Omental fat pad (tissue), 4 donors: ENCODE data around the gene THOC3. TPM values are rescaled to one million over a fixed set of nuclear protein-coding genes. Genes with fewer than 3 reads are reported as not detected.
"Not testable (repeated sequence)": the region's sequence is repeated elsewhere in the genome, so short reads cannot be mapped to it uniquely, and the experiment has no call there.

Experiments
- ATAC-seq: fragments of 150-250 bp; one replicate; pipeline ENCODE4 v1.9.1; 2016; ENCODE audit warnings: mild to moderate bottlenecking, moderate library complexity; ENCODE audit not compliant: low FRiP score
- DNase-seq: peaks from one replicate; pipeline ENCODE4 v3.0.0-alpha.2; 2019; ENCODE audit warnings: low spot score
- total RNA-seq, 4 donors: library from RNA; depleted of rRNA; stranded (reverse); fragments of >200 nt; gene quantifications; one replicate each; pipeline ENCODE4 v1.1.0, GENCODE V29; 2016
- TF ChIP-seq, protein P1 (sequence below), 3 donors: fragments of 450-650 bp; IDR thresholded peaks; one replicate each; pipeline ENCODE4 v1.5.1; 2016 to 2017; ENCODE audit warnings: antibody characterized with exemption in 3 of 3, mild to moderate bottlenecking in 3 of 3, moderate library complexity in 2 of 3

THOC3 gene
- total RNA-seq, 4 donors from 2014 or later = 18.9 to 29.8 (median 23.2) TPM

GRCh38 chr5:175948329-175949108 is 19.6 kb downstream of the THOC3 start:
- not testable (repeated sequence) for ATAC-seq

DNA sequence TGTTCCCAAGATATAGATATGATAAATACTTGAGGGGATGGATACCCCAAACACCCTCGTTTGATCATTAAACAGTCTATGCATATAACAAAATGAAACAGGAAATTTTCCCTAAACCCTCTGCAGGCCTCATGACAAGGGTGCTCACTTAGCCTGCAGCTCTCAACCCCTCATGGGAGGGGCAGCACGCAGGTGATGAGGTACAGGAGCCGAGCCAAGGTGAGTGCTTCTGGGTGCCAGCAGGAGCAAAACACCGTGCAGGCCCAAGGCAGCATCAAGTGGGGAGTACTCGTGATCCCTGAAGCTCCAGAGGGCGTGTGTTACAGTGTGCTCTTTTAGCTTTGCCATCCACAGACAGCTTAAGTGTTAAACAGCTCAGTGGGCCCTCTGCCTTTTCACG is 24.9 kb downstream of the THOC3 start:
- ATAC-seq, DNase-seq: not testable (repeated sequence)

More at GRCh38 chr5:175948329-175949108, 19.6 kb downstream of the THOC3 start:
- not testable (repeated sequence) for DNase-seq

- ATAC-seq, DNase-seq: not testable (repeated sequence)
Observed at GRCh38 chr5:175940632-175941031, 27.5 kb downstream of the THOC3 start.

DNA sequence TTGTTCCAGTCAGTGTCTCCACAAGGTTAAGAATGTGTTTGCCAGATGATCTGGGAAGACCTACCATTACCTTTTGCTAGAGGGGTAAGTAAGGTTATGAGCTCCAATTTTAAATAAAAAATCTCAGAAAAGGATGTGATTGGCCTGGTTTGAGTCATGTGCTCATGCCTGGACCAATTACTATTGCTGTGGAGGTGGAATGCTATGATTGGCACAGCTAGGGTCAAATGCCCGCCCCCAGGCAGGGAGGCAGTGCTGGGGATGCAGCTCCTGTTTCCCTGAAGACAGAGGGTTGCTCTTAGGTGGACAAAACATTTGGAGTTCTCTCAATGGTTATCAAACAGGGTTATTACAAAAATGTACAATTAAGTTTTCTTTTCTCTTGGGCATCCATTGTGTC is 29.6 kb downstream of the THOC3 start:
- ATAC-seq = not testable (repeated sequence)

GRCh38 chr5:175928752-175929151 is 39.4 kb downstream of the THOC3 start:
- not testable (repeated sequence) for ATAC-seq

More for the DNA sequence above, 29.6 kb downstream of the THOC3 start:
- not testable (repeated sequence) for DNase-seq

DNA sequence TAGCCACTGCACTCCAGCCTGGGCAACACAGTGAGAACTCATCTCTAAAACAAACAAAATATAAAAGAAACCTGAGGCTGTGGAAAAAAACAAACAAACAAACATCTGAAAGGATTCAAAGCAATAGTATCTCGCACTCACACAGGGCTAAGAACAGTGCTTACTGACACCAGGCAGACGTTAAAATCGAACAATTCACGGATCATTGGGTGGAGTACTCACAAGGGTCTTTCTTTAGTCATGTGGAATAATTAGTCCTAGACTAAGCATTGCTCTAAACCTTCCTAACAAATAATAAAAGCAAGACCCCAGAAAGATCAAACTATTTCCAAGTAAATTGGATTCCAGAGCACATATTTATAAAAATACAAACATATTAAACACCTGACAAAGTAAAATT is 43.0 kb downstream of the THOC3 start:
- not testable (repeated sequence) for ATAC-seq, DNase-seq

More at GRCh38 chr5:175928752-175929151, 39.4 kb downstream of the THOC3 start:
- DNase-seq = not testable (repeated sequence)

DNA sequence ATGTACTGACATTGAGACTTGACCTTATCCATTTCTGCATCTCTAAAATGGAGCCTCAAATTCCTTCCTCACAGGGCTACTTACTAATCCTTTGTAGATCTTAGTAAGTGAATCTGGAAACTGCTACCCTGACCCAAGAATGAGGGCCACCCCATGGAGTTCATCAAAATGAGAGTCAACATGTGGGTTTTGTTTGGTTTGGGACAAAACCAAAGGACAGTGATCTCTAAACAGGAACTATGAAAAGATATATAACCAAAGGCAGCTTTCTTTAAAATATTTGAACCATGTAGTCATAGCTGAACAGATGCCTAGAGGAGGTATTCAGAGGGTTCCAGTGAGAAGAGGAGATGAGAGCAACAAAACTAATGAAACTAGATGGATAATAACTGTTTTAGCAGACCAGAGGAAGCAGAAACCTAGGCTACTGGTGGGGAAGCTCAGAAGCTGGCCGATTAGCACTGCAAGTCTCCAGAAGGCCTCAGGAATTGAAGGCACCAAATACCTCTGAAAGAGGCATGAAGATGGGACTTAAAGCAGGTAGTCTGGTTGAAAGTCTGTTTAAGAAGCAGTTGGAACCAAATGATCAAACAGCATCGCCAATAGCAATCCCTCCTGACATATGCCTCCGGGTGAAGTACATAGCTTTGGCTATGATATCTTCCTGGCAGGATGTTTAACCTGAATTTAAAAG is 45.8 kb downstream of the THOC3 start:
- TF ChIP-seq, protein P1, sequence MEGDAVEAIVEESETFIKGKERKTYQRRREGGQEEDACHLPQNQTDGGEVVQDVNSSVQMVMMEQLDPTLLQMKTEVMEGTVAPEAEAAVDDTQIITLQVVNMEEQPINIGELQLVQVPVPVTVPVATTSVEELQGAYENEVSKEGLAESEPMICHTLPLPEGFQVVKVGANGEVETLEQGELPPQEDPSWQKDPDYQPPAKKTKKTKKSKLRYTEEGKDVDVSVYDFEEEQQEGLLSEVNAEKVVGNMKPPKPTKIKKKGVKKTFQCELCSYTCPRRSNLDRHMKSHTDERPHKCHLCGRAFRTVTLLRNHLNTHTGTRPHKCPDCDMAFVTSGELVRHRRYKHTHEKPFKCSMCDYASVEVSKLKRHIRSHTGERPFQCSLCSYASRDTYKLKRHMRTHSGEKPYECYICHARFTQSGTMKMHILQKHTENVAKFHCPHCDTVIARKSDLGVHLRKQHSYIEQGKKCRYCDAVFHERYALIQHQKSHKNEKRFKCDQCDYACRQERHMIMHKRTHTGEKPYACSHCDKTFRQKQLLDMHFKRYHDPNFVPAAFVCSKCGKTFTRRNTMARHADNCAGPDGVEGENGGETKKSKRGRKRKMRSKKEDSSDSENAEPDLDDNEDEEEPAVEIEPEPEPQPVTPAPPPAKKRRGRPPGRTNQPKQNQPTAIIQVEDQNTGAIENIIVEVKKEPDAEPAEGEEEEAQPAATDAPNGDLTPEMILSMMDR (IDR thresholded peaks at IDR 0.05) = no peak
- peak; percentile 35 for ATAC-seq
- no peak for DNase-seq

DNA sequence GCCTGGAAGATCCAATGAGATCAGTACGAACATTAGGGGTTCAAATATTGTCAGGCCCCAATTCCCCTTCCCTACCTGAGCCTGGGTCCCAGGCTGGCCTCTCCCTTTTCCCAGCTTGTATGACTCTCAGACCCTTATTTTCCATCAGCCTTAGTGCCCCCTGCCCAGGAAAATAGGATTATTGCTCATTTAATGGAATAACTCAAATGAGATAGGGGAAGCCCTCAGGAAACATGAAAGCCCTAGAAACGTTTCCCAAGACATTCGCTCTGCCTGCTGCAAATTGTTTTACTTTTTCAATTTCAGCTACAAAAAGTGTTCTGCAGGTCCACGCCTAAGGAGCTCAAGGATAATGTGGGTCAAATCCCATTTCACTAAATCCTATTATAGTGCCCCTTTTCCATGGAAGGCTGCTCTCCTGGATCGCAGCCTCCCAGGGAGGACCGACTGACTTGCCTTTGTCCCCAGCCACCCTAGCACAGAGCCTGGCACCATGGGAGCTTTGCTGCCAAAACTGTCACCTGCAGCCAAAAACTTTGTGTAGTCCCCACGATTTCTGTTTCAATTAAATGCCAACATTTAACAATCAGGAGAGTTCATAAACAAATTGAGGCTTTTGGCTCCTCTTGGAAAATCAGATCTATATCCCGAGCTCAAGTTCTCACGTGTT is 46.9 kb downstream of the THOC3 start:
- no peak for ATAC-seq
- DNase-seq = no peak
- TF ChIP-seq, protein P1 (IDR thresholded peaks at IDR 0.05) = no peak

DNA sequence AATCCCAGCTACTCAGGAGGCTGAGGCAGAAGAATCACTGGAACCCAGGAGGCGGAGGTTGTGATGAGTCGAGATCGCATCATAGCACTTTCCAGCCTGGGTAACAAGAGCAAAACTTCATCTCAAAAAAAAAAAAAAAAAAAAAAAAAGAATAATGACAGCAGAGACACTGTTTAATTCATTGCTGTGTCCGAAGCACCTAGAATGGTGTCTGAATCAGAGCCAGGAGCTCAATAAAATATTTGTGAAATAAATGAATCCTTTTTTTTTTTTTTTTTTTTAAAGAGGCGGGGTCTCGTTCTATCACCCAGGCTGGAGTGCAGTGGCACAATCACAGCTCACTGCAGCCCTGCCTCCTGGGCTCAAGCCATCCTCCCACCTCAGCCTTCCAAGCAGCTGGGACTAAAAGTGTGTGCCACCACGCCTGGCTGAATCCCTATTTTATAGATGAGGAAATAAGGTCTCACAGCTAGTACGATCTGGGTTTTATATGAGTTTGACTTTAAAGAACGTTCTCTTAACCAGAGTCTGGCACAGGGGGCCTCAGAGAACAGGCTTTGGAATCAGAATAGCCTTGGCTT is 47.8 kb downstream of the THOC3 start:
- DNase-seq (no peak), ATAC-seq (no peak)
- TF ChIP-seq, protein P1 (IDR thresholded peaks at IDR 0.05) = no peak

GRCh38 chr5:175915066-175916037 is 52.8 kb downstream of the THOC3 start:
- not testable (repeated sequence) for DNase-seq, ATAC-seq

DNA sequence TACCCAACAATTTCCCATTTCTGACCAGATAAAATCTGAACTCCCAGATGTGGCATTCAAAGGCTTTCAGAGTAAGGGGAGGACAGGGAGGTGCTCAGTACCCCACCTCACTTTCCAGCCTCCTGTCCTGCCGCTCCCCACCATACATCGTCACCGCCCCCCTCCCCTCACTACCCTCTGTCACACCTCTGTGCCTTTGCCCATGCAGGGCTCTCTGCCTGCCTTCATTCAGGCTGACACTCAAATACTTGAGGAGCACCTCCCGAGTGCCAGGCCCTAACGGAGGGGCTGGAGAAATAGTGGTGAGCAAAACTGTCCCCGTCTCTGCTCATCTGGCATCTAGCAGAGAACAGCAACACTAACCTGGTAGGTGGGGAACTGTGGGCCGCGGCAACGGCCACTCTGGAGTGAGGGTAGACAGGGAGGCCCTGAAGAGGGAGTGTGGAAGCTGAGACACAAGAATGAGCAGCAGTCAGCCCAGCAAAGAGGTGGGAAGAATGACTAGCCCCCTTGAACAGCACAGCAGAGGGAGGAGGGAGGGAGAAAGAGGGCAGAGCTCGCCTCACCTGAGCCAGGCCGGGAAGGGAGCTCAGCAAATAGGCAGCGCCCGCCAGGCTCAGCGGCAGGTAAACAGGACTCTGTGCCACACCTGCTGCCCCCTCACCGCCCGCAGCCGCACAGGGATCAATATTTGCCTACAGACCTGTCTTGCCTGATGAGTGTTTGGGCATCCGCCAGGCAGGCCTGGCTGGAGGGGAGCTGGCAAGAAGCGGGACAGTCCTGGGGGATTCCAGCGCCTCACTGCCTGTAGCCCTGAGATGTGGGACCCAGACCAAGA is 54.1 kb downstream of the THOC3 start:
- peak; percentile 39 for ATAC-seq
- not testable (repeated sequence) for DNase-seq

- not testable (repeated sequence) for DNase-seq, ATAC-seq
Observed at GRCh38 chr5:175910072-175910471, 58.0 kb downstream of the THOC3 start.
